ENCODE data around the gene ADAMTS1. TPM values are rescaled to one million over a fixed set of nuclear protein-coding genes. Genes with fewer than 3 reads are reported as not detected.

ADAMTS1 gene
- total RNA-seq, 1 experiment from 2014 or later, result 35.6 TPM

- no peaks in the 10 kb centered on the region for H3K9me3 Mint-ChIP-seq
- ATAC-seq, result no peak
- peaks cover 30% of the 10 kb centered on the region for H3K4me1 Mint-ChIP-seq
- peak overlapping the region; percentile 98 for H3K27ac Mint-ChIP-seq
- H3K36me3 Mint-ChIP-seq, result peaks cover 35% of the 10 kb centered on the region
- POLR2A ChIA-PET, result interaction anchor here (1.3 to 1.4 kb wide), 2 partner anchors 10 to 122 kb away, joined by 6 to 7 read pairs; no protein-coding TSS in a partner anchor
- H3K4me3 Mint-ChIP-seq, result peak overlapping the region; percentile 89
- no peak for DNase-seq (ENCODE audit: low spot score)
- CTCF ChIA-PET, result interaction anchor here (1.2 to 1.5 kb wide), 3 partner anchors 28 to 369 kb away, joined by 4 to 7 read pairs (median 5); no protein-coding TSS in a partner anchor
- H3K27me3 Mint-ChIP-seq (ENCODE audit: low read depth), result peaks cover 7% of the 10 kb centered on the region
- no peak for TF ChIP-seq ZNF317 (CRISPR knock-in tag; IDR thresholded peaks at IDR 0.05; ENCODE audit: borderline replicate concordance, low read depth)
- TF ChIP-seq ERG (CRISPR knock-in tag; IDR thresholded peaks at IDR 0.05), result no peak
- TF ChIP-seq USF2 (CRISPR knock-in tag; IDR thresholded peaks at IDR 0.05), result no peak
- TF ChIP-seq AFF4 (CRISPR knock-in tag; IDR thresholded peaks at IDR 0.05; ENCODE audit: borderline replicate concordance), result no peak
- TF ChIP-seq ZNF138 (CRISPR knock-in tag; conservative IDR thresholded peaks at IDR 0.05), result no peak
- TF ChIP-seq ATF6 (CRISPR knock-in tag; IDR thresholded peaks at IDR 0.05), result no peak
- no peak for TF ChIP-seq TP53 (CRISPR knock-in tag; IDR thresholded peaks at IDR 0.05)
- TF ChIP-seq SP1 (CRISPR knock-in tag; conservative IDR thresholded peaks at IDR 0.05), result no peak
- TF ChIP-seq ZNF425 (CRISPR knock-in tag; conservative IDR thresholded peaks at IDR 0.05), result no peak
- no peak for TF ChIP-seq PRDM15 (CRISPR knock-in tag; IDR thresholded peaks at IDR 0.05)
- TF ChIP-seq IRF2 (CRISPR knock-in tag; IDR thresholded peaks at IDR 0.05; ENCODE audit: borderline replicate concordance, low read depth), result no peak
- no peak for TF ChIP-seq ATF2 (CRISPR knock-in tag; IDR thresholded peaks at IDR 0.05; ENCODE audit: borderline replicate concordance, low read depth)
- TF ChIP-seq AR (CRISPR knock-in tag; IDR thresholded peaks at IDR 0.05), result no peak
- TF ChIP-seq ZNF219 (CRISPR knock-in tag; IDR thresholded peaks at IDR 0.05; ENCODE audit: borderline replicate concordance), result no peak
- TF ChIP-seq ZNF423 (CRISPR knock-in tag; IDR thresholded peaks at IDR 0.05), result no peak
- TF ChIP-seq OVOL2 (CRISPR knock-in tag; IDR thresholded peaks at IDR 0.05; ENCODE audit: borderline replicate concordance), result no peak
- no peak for TF ChIP-seq NR2C2 (CRISPR knock-in tag; IDR thresholded peaks at IDR 0.05)
- TF ChIP-seq ZNF263 (CRISPR knock-in tag; IDR thresholded peaks at IDR 0.05; ENCODE audit: low read depth), result no peak
These were observed 1.3 kb downstream of the ADAMTS1 start for GRCh38 chr21:26843933-26844257.

All from WTC11 (cell line).